Ascending aorta (tissue), 2 donors: ENCODE measurements around the gene OTP. TPM values are rescaled to one million over a fixed set of nuclear protein-coding genes. Genes with fewer than 3 reads are reported as not detected.

ENCODE experiments used
- DNase-seq, 2 donors: peaks; one replicate each; pipeline ENCODE4 v3.0.0-alpha.2; 2019; ENCODE audit warnings: low spot score in 2 of 2
- H3K27ac ChIP-seq, 2 donors: fragments of 200-600 bp; sonication (generic); one replicate each; pipeline ENCODE4 v1.5.1; 2016 to 2017; ENCODE audit warnings: mild to moderate bottlenecking in 1 of 2
- H3K27me3 ChIP-seq: fragments of 200-600 bp; sonication (generic); one replicate; pipeline ENCODE4 v1.5.1; 2017
- H3K36me3 ChIP-seq, 2 donors: fragments of 200-600 bp; sonication (generic); one replicate each; pipeline ENCODE4 v1.5.1; 2016
- H3K4me1 ChIP-seq, 2 donors: fragments of 200-600 bp; sonication (generic); one replicate each; pipeline ENCODE4 v1.5.1; 2016 to 2017; ENCODE audit warnings: mild to moderate bottlenecking in 1 of 2
- H3K4me3 ChIP-seq, 2 donors: fragments of 200-600 bp; sonication (generic); one replicate each; pipeline ENCODE4 v1.5.1; 2016 to 2017; ENCODE audit warnings: mild to moderate bottlenecking in 1 of 2
- H3K9me3 ChIP-seq, 2 donors: fragments of 200-600 bp; sonication (generic); one replicate each; pipeline ENCODE4 v1.5.1; 2016
- CTCF ChIP-seq, 3 experiments: fragments of 200-600 bp in 2 of 3; fragments of 450-650 bp in 1 of 3; sonication (generic) in 2 of 3; IDR thresholded peaks; one replicate each; pipeline ENCODE4 v1.5.1; 2016 to 2019; ENCODE audit warnings: antibody characterized with exemption in 3 of 3, mild to moderate bottlenecking in 1 of 3, moderate library complexity in 1 of 3
- intact Hi-C: fragments of 100-400 bp; cut with DNase I; formaldehyde crosslinking; loops from one replicate; pipeline ENCODE4 v1.15.1; 2023
- total RNA-seq: library from RNA; depleted of rRNA; stranded (reverse); fragments of >200 nt; gene quantifications from one replicate; pipeline ENCODE4 v1.1.0, GENCODE V29; 2016

Gene OTP
- total RNA-seq, 1 donor from 2014 or later: not detected

GRCh38 chr5:77642738-77643653 is 4.5 kb upstream of the OTP start:
- no peak for TF ChIP-seq CTCF (IDR thresholded peaks at IDR 0.05)
- Histone ChIP-seq H3K4me3 (no peak overlapping the region), H3K27me3 (peaks cover 50% of the 10 kb centered on the region), H3K27ac (no peak overlapping the region), H3K36me3 (no peaks in the 10 kb centered on the region), H3K9me3 (no peaks in the 10 kb centered on the region), H3K4me1 (peaks cover 0 to 10% of the 10 kb centered on the region in 2 donors)
- intact Hi-C loops: loop anchor here (10.0 kb wide), 1 partner anchor 362 kb away; no protein-coding TSS in a partner anchor
- DNase-seq: no peak

- no peak for TF ChIP-seq CTCF (IDR thresholded peaks at IDR 0.05)
- no peak overlapping the region for H3K4me3 ChIP-seq
- intact Hi-C loops: loop anchor here (10.0 kb wide), 1 partner anchor 363 kb away; no protein-coding TSS in a partner anchor
- no peaks in the 10 kb centered on the region for H3K36me3 ChIP-seq
- H3K27me3 ChIP-seq: peaks cover 59% of the 10 kb centered on the region
- DNase-seq: no peak
- H3K27ac ChIP-seq: no peak overlapping the region
- H3K4me1 ChIP-seq: peaks cover 0 to 14% of the 10 kb centered on the region in 2 donors
- no peaks in the 10 kb centered on the region for H3K9me3 ChIP-seq
These were observed 3.6 kb upstream of the OTP start for GRCh38 chr5:77641963-77642737.

- Histone ChIP-seq H3K36me3 (no peaks in the 10 kb centered on the region), H3K4me1 (peaks cover 0 to 19% of the 10 kb centered on the region in 2 donors), H3K27ac (no peak overlapping the region), H3K4me3 (no peak overlapping the region), H3K9me3 (no peaks in the 10 kb centered on the region), H3K27me3 (peaks cover 66% of the 10 kb centered on the region)
- no peak for DNase-seq
- TF ChIP-seq CTCF (IDR thresholded peaks at IDR 0.05): no peak
- intact Hi-C loops: loop anchor here (10.0 kb wide), 1 partner anchor 363 kb away; no protein-coding TSS in a partner anchor
These were observed 3.0 kb upstream of the OTP start for GRCh38 chr5:77641397-77641943.

- H3K4me1 ChIP-seq: peaks cover 0 to 18% of the 10 kb centered on the region in 2 donors
- no peak for TF ChIP-seq CTCF (IDR thresholded peaks at IDR 0.05)
These were observed 2.3 kb upstream of the OTP start for GRCh38 chr5:77640589-77641396.

More at GRCh38 chr5:77640589-77641396, 2.3 kb upstream of the OTP start:
- Histone ChIP-seq H3K27me3 (peaks cover 71% of the 10 kb centered on the region), H3K9me3 (no peaks in the 10 kb centered on the region), H3K4me3 (no peak overlapping the region), H3K27ac (no peak overlapping the region), H3K36me3 (no peaks in the 10 kb centered on the region)
- no peak for DNase-seq
- intact Hi-C loops: loop anchor here (10.0 kb wide), 1 partner anchor 364 kb away; no protein-coding TSS in a partner anchor
